AG08395 (cell line): ENCODE results near the gene ADAP2.
"Not testable (repeated sequence)": the region's sequence is repeated elsewhere in the genome, so short reads cannot be mapped to it uniquely, and the experiment has no call there.

Source experiments
- DNase-seq: peaks from one replicate; pipeline ENCODE4 v3.0.0; 2012; ENCODE audit warnings: mixed read lengths, low spot score

The ADAP2 gene

GRCh38 chr17:30921544-30922196 is at the start of gene ADAP2:
Gene ADAP2 (plus strand): TSS chr17:30921945. CDS start chr17:30922015, 70 bp downstream.
- no peak for DNase-seq

DNA sequence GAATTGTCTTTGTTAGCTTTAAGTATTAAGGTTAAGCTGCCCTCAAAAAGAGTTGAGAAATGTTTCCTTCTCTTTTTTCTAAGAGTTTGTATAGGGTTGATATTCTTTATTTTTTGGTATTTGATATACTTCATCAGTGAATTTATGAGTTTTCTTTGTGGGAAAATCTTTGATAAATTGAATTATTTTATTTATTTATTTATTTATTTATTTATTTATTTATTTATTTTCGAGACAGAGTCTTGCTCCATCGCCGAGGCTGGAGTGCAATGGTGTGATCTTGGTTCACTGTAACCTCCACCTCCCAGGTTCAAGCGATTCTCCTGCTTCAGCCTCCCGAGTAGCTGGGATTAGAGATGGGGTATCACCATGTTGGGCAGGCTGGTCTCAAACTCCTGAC is 35.6 kb upstream of the ADAP2 start:
- no peak for DNase-seq

DNA sequence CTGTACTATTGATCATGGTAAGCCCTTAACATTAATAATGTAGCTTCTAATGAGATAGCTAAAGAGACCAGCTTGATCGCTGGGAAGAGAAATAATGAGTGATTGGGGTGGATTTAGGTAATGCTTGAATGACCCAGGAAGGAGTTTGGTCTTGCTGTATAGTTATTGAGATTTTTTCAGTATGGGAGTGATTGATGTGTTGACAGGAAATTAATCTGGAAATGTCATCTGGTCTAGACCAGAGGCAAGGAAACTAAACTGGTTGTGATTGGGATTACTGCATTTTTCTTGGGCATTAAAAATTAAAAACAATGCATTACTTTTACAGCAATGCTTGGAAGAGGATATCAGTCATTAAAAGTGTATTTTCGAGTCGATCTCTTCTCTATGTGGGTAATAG is 27.5 kb upstream of the ADAP2 start:
- DNase-seq = no peak

DNA sequence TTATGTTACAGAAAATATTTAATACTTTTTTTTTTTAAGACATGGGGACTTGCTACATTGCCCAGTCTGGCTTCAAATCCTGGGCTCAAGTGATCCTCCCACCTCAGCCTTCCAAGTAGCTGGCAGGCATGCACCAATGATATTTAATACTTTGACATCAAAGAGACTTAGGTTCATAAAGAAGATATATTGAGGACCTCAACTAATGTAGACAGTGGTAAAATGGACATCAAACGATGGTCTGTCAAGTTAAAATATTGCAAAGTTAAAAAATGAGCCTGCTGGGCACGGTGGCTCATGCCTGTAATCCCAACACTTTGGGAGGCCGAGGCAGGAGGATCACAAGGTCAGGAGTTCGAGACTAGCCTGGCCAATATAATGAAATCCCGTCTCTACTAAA is 24.4 kb upstream of the ADAP2 start:
- no peak for DNase-seq

DNA sequence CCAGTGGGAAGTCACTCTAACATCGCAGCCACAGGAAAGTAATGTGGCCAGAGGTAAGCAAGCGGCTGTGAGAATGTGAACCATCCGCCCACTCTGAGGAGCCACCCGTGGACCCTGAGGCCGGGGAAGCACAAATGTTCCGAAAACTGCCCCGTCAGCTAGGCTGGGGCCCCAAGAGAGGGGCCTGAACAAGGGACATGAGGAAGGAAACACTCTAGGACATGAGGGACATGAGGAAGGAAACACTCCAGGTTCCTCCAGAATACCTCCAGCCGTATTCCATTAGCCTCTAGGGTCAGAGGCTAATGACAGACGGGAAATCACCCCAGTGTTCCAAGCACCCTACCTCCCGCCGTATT is 16.0 kb upstream of the ADAP2 start:
- DNase-seq = peak; percentile 24

GRCh38 chr17:30906101-30906911 is 15.4 kb upstream of the ADAP2 start, which contains the start of gene TEFM:
Gene TEFM (minus strand): TSS chr17:30906238. CDS start chr17:30906198, 40 bp downstream.
- peak; percentile 92 for DNase-seq

- DNase-seq = no peak
Measured at GRCh38 chr17:30908717-30909420, 12.9 kb upstream of the ADAP2 start.

DNA sequence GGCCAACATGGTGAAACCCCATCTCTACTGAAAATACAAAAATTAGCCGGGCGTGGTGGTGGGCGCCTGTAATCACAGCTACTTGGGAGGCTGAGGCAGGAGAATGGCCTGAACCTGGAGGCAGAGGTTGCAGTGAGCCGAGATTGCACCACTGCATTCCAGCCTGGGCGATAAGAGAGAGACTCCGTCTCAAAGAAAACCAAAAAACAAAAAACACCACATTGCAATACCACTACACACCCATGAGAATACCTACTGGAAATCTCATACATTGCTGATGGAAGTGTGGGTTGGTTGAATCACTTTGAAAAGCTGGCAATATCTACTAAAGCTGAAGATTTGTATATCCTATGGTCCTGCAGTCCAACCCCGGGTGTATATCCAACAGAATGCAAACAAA is 11.6 kb upstream of the ADAP2 start:
- not testable (repeated sequence) for DNase-seq

DNA sequence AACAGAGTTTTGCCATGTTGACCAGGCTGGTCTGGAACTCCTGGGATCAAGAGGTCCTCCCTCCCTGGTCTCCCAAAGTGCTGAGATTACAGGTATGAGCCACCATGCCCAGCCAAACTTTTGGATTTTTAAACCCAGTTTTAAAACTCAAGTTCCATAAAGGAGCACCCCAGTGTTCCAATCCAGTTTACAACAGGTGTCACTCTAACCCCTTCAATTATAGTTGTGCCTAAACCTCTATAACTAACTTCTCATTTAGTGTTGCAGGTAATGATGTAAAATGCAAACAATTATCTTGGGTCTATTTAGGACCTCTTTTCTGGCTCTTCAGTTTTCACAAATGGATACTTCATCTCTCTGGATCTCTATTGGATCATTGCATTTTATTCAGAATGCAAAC is 7.8 kb upstream of the ADAP2 start:
- DNase-seq = no peak

DNA sequence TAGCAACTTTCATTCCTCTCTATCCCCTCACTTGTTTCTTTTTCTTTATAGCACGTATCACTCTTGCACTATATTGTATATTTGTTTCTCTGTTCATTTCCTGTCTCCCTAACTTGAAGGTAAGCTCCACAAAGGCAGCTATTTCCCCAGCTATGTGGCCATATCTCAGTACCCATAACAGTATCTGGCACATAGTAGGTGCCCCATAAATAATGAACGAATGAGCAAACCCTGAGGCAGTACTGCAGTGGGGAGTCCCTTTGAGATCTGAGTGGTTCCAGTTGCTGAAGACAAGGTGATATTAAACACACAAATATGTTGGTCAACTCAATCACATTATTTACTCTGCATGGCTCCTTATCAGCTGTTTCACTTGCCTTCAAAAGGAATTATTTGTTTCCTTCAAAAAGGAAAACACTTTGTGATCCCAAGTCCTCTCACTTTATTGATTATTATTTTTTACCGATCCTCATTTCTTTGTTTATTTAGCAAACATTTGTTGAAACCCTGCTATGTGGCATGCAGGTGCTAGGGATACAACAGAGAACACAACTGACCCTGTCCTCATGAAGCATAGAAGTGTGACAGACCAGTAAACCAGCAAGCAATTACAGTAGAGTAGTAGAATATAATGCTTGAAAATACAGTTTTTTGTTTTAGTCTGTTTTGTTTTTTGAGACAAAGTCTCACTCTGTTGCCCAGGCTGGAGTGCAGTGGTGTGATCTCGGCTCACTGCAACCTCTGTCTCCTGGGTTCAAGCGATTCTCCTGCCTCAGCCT is 5.7 kb upstream of the ADAP2 start:
- no peak for DNase-seq

DNA sequence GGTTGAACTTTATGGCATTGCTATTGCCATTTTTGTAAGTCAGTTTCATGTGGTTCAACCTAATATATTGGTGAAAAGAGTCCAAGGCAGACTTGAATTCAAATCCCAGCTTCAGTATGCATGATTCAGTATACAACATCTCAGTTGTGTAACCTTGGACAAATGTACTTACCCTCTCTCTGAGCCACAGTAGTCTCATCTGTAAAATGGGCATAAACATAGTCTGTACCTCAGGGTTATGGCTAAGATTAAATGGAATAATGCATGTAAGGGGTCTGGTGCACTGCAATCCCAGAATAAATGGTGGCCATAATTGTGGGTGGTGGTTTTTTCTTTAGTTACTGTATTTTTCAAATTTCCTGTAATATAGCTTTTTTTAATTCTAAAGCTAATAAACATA is 4.7 kb upstream of the ADAP2 start:
- DNase-seq = no peak

- DNase-seq = no peak
Measured at GRCh38 chr17:30920282-30920681, 1.5 kb upstream of the ADAP2 start.

GRCh38 chr17:30920683-30921543 is 832 bp upstream of the ADAP2 start:
- DNase-seq = no peak

- DNase-seq = no peak
Measured at GRCh38 chr17:30922235-30923030, 688 bp downstream of the ADAP2 start.

- DNase-seq = no peak
Measured at GRCh38 chr17:30924341-30924740, 2.6 kb downstream of the ADAP2 start.

DNA sequence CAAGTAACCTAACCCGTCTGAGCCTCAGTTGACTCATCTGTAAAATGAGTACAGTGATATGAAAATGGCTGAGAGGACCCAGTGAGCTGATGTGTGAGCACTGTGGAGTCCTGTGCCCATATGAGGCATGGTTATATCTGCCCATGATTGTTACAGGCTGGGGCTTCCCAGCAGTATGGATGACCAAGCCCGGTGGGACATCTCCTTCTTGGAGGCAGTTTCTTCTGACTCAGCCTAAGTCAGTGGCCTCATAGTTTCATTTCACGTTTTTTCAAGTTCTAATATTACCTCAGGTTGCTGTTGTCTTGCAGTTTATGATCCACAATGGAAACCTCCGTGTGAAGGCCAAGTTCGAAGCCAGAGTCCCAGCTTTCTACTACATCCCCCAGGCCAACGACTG is 4.8 kb downstream of the ADAP2 start:
- DNase-seq = no peak

DNA sequence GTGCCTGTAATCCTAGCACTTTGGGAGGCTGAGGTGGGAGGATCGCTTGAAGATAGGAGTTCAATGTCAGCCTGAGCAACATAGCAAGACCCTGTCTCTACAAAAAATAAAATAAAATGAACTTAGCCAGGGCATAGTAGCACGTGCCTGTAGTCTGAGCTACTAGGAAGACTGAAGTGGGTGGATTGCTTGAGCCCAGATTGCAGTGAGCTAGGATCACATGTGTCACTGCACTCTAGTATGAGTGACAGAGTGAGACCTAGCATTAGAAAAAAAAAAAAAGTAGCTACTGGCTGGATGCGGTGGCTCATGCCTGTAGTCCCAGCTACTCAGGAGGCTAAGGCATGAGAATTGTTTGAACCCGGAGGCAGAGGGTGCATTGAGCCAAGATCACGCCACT is 6.0 kb downstream of the ADAP2 start:
- DNase-seq = no peak

- no peak for DNase-seq
Measured at GRCh38 chr17:30928584-30928983, 6.8 kb downstream of the ADAP2 start.

- no peak for DNase-seq
Measured at GRCh38 chr17:30929081-30929633, 7.4 kb downstream of the ADAP2 start.

- not testable (repeated sequence) for DNase-seq
Measured at GRCh38 chr17:30929861-30930260, 8.1 kb downstream of the ADAP2 start.
